Breast epithelium (tissue), 3 donors: ENCODE data around the gene ZNF878.

Source experiments
- POLR2A ChIP-seq: fragments of 450-650 bp; IDR thresholded peaks from one replicate; pipeline ENCODE4 v1.6.1; 2016; ENCODE audit warnings: antibody characterized with exemption, mild to moderate bottlenecking, moderate library complexity
- POLR2AphosphoS5 ChIP-seq, 3 donors: sonication (generic); formaldehyde crosslinking; IDR thresholded peaks; one replicate each; pipeline ENCODE4 v1.6.1; 2017; ENCODE audit warnings: antibody characterized with exemption in 3 of 3
- TF ChIP-seq, protein P1 (sequence below), 3 donors: fragments of 450-650 bp; IDR thresholded peaks; one replicate each; pipeline ENCODE4 v1.5.1; 2016 to 2017; ENCODE audit warnings: antibody characterized with exemption in 3 of 3, mild to moderate bottlenecking in 3 of 3, moderate library complexity in 3 of 3

DNA sequence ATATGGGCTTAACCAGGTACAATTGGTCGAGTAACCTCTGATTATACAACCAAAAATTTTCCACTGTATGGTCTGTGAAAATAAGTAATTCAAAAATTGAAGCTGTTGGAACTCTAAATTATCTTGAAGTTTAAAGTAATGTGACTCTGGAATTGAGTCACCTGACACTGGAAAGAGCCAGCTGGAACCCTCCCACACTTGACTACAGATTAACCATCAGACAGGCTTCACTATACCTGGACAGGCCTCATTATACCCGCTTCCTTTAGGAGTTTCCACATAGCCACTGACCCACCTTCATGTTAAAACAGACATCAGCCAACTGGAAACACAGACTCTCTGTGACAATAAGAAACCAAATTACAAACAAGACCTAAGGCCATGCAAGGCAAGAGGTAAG, 18.6 kb downstream of the ZNF878 start:
- TF ChIP-seq, protein P1, sequence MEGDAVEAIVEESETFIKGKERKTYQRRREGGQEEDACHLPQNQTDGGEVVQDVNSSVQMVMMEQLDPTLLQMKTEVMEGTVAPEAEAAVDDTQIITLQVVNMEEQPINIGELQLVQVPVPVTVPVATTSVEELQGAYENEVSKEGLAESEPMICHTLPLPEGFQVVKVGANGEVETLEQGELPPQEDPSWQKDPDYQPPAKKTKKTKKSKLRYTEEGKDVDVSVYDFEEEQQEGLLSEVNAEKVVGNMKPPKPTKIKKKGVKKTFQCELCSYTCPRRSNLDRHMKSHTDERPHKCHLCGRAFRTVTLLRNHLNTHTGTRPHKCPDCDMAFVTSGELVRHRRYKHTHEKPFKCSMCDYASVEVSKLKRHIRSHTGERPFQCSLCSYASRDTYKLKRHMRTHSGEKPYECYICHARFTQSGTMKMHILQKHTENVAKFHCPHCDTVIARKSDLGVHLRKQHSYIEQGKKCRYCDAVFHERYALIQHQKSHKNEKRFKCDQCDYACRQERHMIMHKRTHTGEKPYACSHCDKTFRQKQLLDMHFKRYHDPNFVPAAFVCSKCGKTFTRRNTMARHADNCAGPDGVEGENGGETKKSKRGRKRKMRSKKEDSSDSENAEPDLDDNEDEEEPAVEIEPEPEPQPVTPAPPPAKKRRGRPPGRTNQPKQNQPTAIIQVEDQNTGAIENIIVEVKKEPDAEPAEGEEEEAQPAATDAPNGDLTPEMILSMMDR (IDR thresholded peaks at IDR 0.05): no peak
- TF ChIP-seq POLR2A: no peak
- TF ChIP-seq POLR2AphosphoS5 (IDR thresholded peaks at IDR 0.05): no peak
